ENCODE measurements around the gene TMEM14A.
"Not testable (repeated sequence)": the region's sequence is repeated elsewhere in the genome, so short reads cannot be mapped to it uniquely, and the experiment has no call there.

Gene TMEM14A

GRCh38 chr6:52706001-52706400, 35.1 kb downstream of the TMEM14A start:
- TF ChIP-seq CTCF (IDR thresholded peaks at IDR 0.05; ENCODE audit: low read depth, low read length, missing control alignments), result no peak
- no peak overlapping the region for H3K4me3 ChIP-seq (replicated peaks; ENCODE audit: low read depth, low read length)
- DNase-seq (ENCODE audit: extremely low read depth, low read depth), result no peak

- TF ChIP-seq CTCF (IDR thresholded peaks at IDR 0.05; ENCODE audit: low read depth, low read length, missing control alignments), result no peak
- H3K4me3 ChIP-seq (replicated peaks; ENCODE audit: low read depth, low read length), result no peak overlapping the region
- DNase-seq (ENCODE audit: extremely low read depth, low read depth), result no peak
These were observed 37.2 kb downstream of the TMEM14A start for GRCh38 chr6:52707963-52708680.

- H3K4me3 ChIP-seq (replicated peaks; ENCODE audit: low read depth, low read length), result no peak overlapping the region
- no peak for TF ChIP-seq CTCF (IDR thresholded peaks at IDR 0.05; ENCODE audit: low read depth, low read length, missing control alignments)
- DNase-seq (ENCODE audit: extremely low read depth, low read depth), result no peak
These were observed 41.2 kb downstream of the TMEM14A start for GRCh38 chr6:52712136-52712535.

- DNase-seq (ENCODE audit: extremely low read depth, low read depth); H3K4me3 ChIP-seq (replicated peaks; ENCODE audit: low read depth, low read length): not testable (repeated sequence)
These were observed 43.8 kb downstream of the TMEM14A start for GRCh38 chr6:52714761-52715160.

- TF ChIP-seq CTCF (IDR thresholded peaks at IDR 0.05; ENCODE audit: low read depth, low read length, missing control alignments), result no peak
- H3K4me3 ChIP-seq (replicated peaks; ENCODE audit: low read depth, low read length), result no peak overlapping the region
- no peak for DNase-seq (ENCODE audit: extremely low read depth, low read depth)
These were observed 47.6 kb downstream of the TMEM14A start for GRCh38 chr6:52718550-52718949.

GRCh38 chr6:52720321-52720720, 49.4 kb downstream of the TMEM14A start:
- no peak overlapping the region for H3K4me3 ChIP-seq (replicated peaks; ENCODE audit: low read depth, low read length)
- no peak for TF ChIP-seq CTCF (IDR thresholded peaks at IDR 0.05; ENCODE audit: low read depth, low read length, missing control alignments)
- DNase-seq (ENCODE audit: extremely low read depth, low read depth), result no peak

GRCh38 chr6:52724042-52724405, 53.1 kb downstream of the TMEM14A start:
- H3K4me3 ChIP-seq (replicated peaks; ENCODE audit: low read depth, low read length), result no peak overlapping the region
- no peak for TF ChIP-seq CTCF (IDR thresholded peaks at IDR 0.05; ENCODE audit: low read depth, low read length, missing control alignments)
- no peak for DNase-seq (ENCODE audit: extremely low read depth, low read depth)
